Erythroblast (primary cell): ENCODE results near the gene RAF1.

Experiments used
- GATA1 ChIP-seq: IDR thresholded peaks from 2 replicates; pipeline ENCODE4 v1.6.1; 2011; ENCODE audit warnings: low read depth, mild to moderate bottlenecking, control low read depth, low read length, moderate library complexity
- POLR2A ChIP-seq: IDR thresholded peaks from 2 replicates; pipeline ENCODE4 v1.6.1; 2011; ENCODE audit warnings: mild to moderate bottlenecking, low read length

GRCh38 chr3:12568747-12569146 is 95.2 kb downstream of the RAF1 start:
- TF ChIP-seq POLR2A, result no peak
- TF ChIP-seq GATA1, result no peak
